HG03432 (cell line): ENCODE results near the gene PPIA.
"Not testable (repeated sequence)": the region's sequence is repeated elsewhere in the genome, so short reads cannot be mapped to it uniquely, and the experiment has no call there.

ENCODE experiments used
- ATAC-seq: cut with Tn5 transposase; IDR thresholded peaks from one replicate; pipeline ENCODE4 v1.9.1; 2021; ENCODE audit warnings: mild to moderate bottlenecking, moderate library complexity; ENCODE audit not compliant: unreplicated experiment

Gene PPIA

GRCh38 chr7:44784364-44784763 is 12.1 kb upstream of the PPIA start:
- no peak for ATAC-seq

- ATAC-seq = not testable (repeated sequence)
Measured at GRCh38 chr7:44785218-44785617, 11.3 kb upstream of the PPIA start.

GRCh38 chr7:44787041-44787440 is 9.4 kb upstream of the PPIA start:
- no peak for ATAC-seq

GRCh38 chr7:44787762-44788161 is 8.7 kb upstream of the PPIA start:
- ATAC-seq = no peak

GRCh38 chr7:44789990-44790389 is 6.5 kb upstream of the PPIA start:
- no peak for ATAC-seq

- ATAC-seq = no peak
Measured at GRCh38 chr7:44791278-44792219, 4.9 kb upstream of the PPIA start.

GRCh38 chr7:44793919-44794318 is 2.6 kb upstream of the PPIA start:
- ATAC-seq = no peak

GRCh38 chr7:44794331-44794730 is 2.1 kb upstream of the PPIA start:
- ATAC-seq = no peak

GRCh38 chr7:44796034-44796503 is 412 bp upstream of the PPIA start:
- ATAC-seq = peak; percentile 33

GRCh38 chr7:44797329-44798258 is 1.1 kb downstream of the PPIA start:
- peak; percentile 45 for ATAC-seq

- no peak for ATAC-seq
Measured at GRCh38 chr7:44798649-44799305, 2.3 kb downstream of the PPIA start.

- ATAC-seq = no peak
Measured at GRCh38 chr7:44799939-44800338, 3.5 kb downstream of the PPIA start.

GRCh38 chr7:44801890-44802289 is 5.4 kb downstream of the PPIA start:
- no peak for ATAC-seq

- no peak for ATAC-seq
Measured at GRCh38 chr7:44802418-44803025, 6.0 kb downstream of the PPIA start.

- ATAC-seq = not testable (repeated sequence)
Measured at GRCh38 chr7:44803828-44804519, 7.5 kb downstream of the PPIA start.

GRCh38 chr7:44805950-44806349 is 9.5 kb downstream of the PPIA start:
- ATAC-seq = no peak

- no peak for ATAC-seq
Measured at GRCh38 chr7:44808914-44809393, 12.5 kb downstream of the PPIA start.

- no peak for ATAC-seq
Measured at GRCh38 chr7:44811093-44811492, 14.6 kb downstream of the PPIA start.

GRCh38 chr7:44811571-44811970 is 15.1 kb downstream of the PPIA start:
- ATAC-seq = no peak

- no peak for ATAC-seq
Measured at GRCh38 chr7:44814919-44815318, 18.4 kb downstream of the PPIA start.
